Activated T-cell treated with anti-CD3 and anti-CD28 coated beads, Interleukin-2, amount 50 U/mL, for 24 hours (primary cell): ENCODE results near the gene NMNAT2.

Experiments
- DNase-seq: peaks from one replicate; pipeline ENCODE4 v3.0.0-alpha.2; 2020
- H3K27ac Mint-ChIP-seq: 2 replicates; pipeline ENCODE4 v1.8.0; 2020; ENCODE audit warnings: mild to moderate bottlenecking, mixed read lengths
- H3K27me3 Mint-ChIP-seq: 2 replicates; pipeline ENCODE4 v1.8.0; 2020; ENCODE audit warnings: mixed read lengths
- H3K36me3 Mint-ChIP-seq: 2 replicates; pipeline ENCODE4 v1.8.0; 2020; ENCODE audit warnings: low read depth, mixed read lengths
- H3K4me1 Mint-ChIP-seq: 2 replicates; pipeline ENCODE4 v1.8.0; 2020; ENCODE audit warnings: low read depth, mixed read lengths
- H3K4me3 Mint-ChIP-seq: 2 replicates; pipeline ENCODE4 v1.8.0; 2020; ENCODE audit warnings: mild to moderate bottlenecking, moderate library complexity, mixed read lengths
- H3K9me3 Mint-ChIP-seq: 2 replicates; pipeline ENCODE4 v1.8.0; 2020; ENCODE audit warnings: mixed read lengths

Gene NMNAT2

GRCh38 chr1:183365093-183365492 is 53.1 kb downstream of the NMNAT2 start:
- Mint-ChIP-seq H3K4me1 (no peaks in the 10 kb centered on the region), H3K27me3 (peaks cover 22% of the 10 kb centered on the region), H3K36me3 (no peaks in the 10 kb centered on the region), H3K27ac (no peak overlapping the region), H3K9me3 (no peaks in the 10 kb centered on the region), H3K4me3 (no peak overlapping the region)
- DNase-seq = no peak

DNA sequence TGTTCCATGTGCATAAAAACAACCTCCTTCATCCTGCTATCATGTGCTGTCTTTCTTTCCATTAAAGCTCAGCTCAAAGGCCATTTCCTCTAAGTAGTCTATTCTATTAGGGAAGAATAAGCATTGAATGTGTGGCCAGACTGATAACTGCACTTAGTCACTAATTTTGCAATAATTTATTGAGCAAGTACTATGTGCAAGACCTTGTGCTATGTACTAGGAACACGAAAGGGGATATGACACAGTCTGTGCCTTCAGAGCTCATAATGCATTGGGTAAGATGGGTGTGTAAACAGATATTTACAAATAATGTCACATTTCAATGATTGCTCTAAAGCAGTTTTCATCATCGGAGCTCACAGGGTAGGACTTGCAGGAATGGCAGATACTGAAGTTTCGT is 54.2 kb downstream of the NMNAT2 start:
- no peaks in the 10 kb centered on the region for H3K9me3 Mint-ChIP-seq
- no peaks in the 10 kb centered on the region for H3K36me3 Mint-ChIP-seq
- no peaks in the 10 kb centered on the region for H3K4me1 Mint-ChIP-seq
- H3K27ac Mint-ChIP-seq = no peak overlapping the region
- peaks cover 21% of the 10 kb centered on the region for H3K27me3 Mint-ChIP-seq
- DNase-seq = no peak
- no peak overlapping the region for H3K4me3 Mint-ChIP-seq

DNA sequence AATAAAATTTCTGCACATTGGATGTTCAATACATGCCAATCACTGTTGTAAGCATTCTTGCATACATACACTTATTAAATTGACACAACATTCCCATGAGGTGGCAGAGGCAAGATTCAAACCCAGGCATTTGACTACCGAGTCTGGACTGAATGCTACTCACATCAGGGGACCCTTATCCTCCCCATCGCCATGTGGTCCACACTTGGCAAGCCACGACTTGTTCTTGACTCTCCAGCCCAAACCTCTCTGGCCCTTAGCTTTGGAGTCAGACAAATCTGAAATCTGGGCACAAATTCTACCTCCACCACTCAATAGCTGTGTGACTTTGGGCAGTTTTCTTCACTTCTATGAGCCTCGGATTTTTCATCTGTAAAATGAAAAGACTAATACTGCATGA is 57.1 kb downstream of the NMNAT2 start:
- no peak for DNase-seq
- H3K27ac Mint-ChIP-seq = no peak overlapping the region
- no peak overlapping the region for H3K4me3 Mint-ChIP-seq
- no peaks in the 10 kb centered on the region for H3K9me3 Mint-ChIP-seq
- H3K27me3 Mint-ChIP-seq = peaks cover 17% of the 10 kb centered on the region
- no peaks in the 10 kb centered on the region for H3K4me1 Mint-ChIP-seq
- no peaks in the 10 kb centered on the region for H3K36me3 Mint-ChIP-seq

DNA sequence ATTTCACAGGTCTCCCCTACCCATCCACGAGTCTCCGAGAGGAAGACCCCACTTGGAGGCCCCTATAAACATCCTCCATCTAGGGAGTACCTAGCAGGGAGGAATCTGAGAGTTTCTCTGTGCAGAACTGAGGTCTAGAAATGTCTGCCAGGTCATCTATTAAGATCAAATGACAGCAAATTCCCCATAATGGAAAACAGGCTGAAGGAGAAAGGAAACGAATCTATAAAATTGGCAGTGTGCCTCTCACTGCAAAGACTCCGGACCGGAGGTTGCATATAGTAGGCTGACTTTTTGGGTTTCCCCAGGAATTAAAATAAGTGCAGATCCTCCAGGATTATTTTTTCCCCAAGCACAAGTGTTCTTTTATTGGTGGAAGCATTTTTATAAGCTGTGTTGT is 57.7 kb downstream of the NMNAT2 start:
- Mint-ChIP-seq H3K4me1 (no peaks in the 10 kb centered on the region), H3K9me3 (no peaks in the 10 kb centered on the region), H3K36me3 (no peaks in the 10 kb centered on the region), H3K27me3 (peaks cover 17% of the 10 kb centered on the region), H3K27ac (no peak overlapping the region), H3K4me3 (no peak overlapping the region)
- no peak for DNase-seq

DNA sequence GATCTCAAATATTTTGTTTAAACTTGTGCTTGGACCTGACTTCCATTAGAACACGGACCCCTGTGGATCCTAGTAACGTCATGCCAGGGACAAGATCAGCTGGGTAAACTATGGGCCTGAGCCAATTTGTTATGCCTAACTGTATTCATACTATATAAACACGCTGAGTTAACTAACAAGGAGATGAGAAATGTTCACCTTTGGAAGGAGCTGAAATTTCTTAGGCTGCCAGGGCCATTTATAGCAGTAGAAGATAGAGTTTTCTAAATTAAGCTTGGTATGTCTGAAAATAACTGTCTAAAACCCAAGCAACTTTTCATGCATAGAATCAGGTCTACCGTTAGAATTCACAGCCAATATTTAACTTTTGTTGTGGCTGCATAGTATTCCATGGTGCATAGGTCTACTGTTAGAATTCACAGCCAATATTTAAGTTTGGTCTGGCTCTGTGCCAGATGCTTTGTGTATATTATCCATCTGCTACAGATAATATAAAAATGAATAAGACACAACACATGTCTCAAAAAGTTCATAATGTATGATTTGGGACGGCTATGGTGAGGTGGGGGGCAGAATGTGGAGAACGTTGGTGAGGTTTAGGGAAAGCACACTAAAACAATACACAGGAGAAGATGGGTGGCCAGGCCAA is 61.5 kb downstream of the NMNAT2 start:
- Mint-ChIP-seq H3K4me3 (no peak overlapping the region), H3K4me1 (no peaks in the 10 kb centered on the region), H3K9me3 (no peaks in the 10 kb centered on the region), H3K36me3 (no peaks in the 10 kb centered on the region), H3K27me3 (peaks cover 15% of the 10 kb centered on the region), H3K27ac (no peak overlapping the region)
- DNase-seq = no peak

GRCh38 chr1:183355797-183356196 is 62.4 kb downstream of the NMNAT2 start:
- no peak overlapping the region for H3K4me3 Mint-ChIP-seq
- no peaks in the 10 kb centered on the region for H3K36me3 Mint-ChIP-seq
- no peak for DNase-seq
- H3K4me1 Mint-ChIP-seq = no peaks in the 10 kb centered on the region
- H3K9me3 Mint-ChIP-seq = no peaks in the 10 kb centered on the region
- H3K27me3 Mint-ChIP-seq = peaks cover 15% of the 10 kb centered on the region
- no peak overlapping the region for H3K27ac Mint-ChIP-seq

DNA sequence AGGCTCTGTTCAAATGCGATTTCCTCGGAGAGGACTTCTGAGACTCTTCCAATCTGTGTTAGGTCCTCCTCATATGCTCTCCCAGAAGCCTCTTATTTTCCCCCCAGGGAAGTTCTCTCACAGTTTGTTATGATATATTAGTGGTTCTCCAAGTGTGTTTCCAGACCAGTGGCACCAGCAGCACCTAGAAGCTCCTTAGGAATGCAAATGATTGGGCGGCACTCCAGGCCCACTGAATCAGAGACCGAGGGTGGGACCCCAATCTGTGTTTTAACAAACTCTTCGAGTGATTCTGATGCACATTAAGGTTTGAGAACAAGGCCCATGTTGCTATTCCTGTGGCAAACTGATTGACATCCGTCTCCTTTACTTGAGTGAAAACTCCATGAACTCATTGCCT is 63.0 kb downstream of the NMNAT2 start:
- Mint-ChIP-seq H3K27ac (no peak overlapping the region), H3K4me1 (no peaks in the 10 kb centered on the region), H3K36me3 (no peaks in the 10 kb centered on the region), H3K9me3 (no peaks in the 10 kb centered on the region), H3K4me3 (no peak overlapping the region), H3K27me3 (peaks cover 13% of the 10 kb centered on the region)
- no peak for DNase-seq

- DNase-seq = no peak
- no peak overlapping the region for H3K4me3 Mint-ChIP-seq
- no peaks in the 10 kb centered on the region for H3K9me3 Mint-ChIP-seq
- H3K4me1 Mint-ChIP-seq = no peaks in the 10 kb centered on the region
- no peaks in the 10 kb centered on the region for H3K36me3 Mint-ChIP-seq
- no peak overlapping the region for H3K27ac Mint-ChIP-seq
- H3K27me3 Mint-ChIP-seq = peaks cover 18% of the 10 kb centered on the region
Measured at GRCh38 chr1:183353597-183353996, 64.6 kb downstream of the NMNAT2 start.

DNA sequence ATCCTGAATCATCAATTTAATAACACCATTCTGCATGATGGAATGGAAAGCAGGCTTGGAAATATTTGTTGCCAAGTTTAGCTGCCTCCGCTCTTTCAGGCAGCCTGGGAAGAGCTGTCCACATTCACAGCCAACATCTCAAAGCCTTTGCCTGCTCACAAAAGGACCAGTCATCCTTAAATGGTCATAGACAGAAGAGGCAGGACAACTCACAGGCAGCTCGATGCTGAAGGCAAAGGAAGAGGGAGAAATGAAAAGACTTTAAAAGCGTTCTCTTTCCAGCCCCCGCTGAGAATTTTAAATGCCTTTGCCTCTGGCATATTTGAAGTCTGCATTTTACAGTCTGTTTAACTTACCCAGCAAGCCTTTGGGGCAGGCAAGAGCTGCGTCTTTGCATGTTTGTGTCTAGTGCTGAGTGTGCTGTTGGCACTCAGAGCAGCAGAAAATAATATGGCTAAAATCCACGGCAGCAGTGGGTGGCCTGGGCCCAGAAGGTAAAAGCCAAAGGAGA is 68.9 kb downstream of the NMNAT2 start:
- H3K27ac Mint-ChIP-seq = no peak overlapping the region
- peaks cover 13% of the 10 kb centered on the region for H3K27me3 Mint-ChIP-seq
- H3K4me1 Mint-ChIP-seq = no peaks in the 10 kb centered on the region
- no peak for DNase-seq
- H3K9me3 Mint-ChIP-seq = no peaks in the 10 kb centered on the region
- no peak overlapping the region for H3K4me3 Mint-ChIP-seq
- H3K36me3 Mint-ChIP-seq = no peaks in the 10 kb centered on the region

DNA sequence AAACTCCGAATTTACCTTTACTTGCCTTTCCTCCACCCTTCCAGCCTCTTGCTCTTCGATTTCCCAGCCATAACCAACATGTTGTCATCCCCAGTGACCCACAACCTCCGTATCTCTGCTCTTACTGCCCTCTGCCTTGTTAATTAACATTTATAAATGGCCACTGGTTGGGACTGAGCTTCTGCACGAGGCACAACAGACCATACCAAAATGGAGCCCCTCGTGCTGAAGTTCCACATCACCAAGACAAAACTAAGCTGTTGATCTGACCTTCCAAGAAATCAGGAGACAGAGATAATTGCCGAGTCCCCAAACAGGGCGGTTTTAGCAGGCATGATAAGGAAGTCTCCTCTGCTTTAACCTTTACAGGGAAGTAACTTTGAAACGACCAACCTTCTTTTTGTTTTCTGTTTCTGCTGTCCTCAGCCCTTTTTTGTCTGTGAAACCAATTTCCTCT is 71.9 kb downstream of the NMNAT2 start:
- H3K9me3 Mint-ChIP-seq = no peaks in the 10 kb centered on the region
- H3K4me3 Mint-ChIP-seq = no peak overlapping the region
- DNase-seq = no peak
- peaks cover 13% of the 10 kb centered on the region for H3K27me3 Mint-ChIP-seq
- no peak overlapping the region for H3K27ac Mint-ChIP-seq
- no peaks in the 10 kb centered on the region for H3K36me3 Mint-ChIP-seq
- no peaks in the 10 kb centered on the region for H3K4me1 Mint-ChIP-seq

- Mint-ChIP-seq H3K4me1 (no peaks in the 10 kb centered on the region), H3K36me3 (no peaks in the 10 kb centered on the region), H3K27ac (no peak overlapping the region), H3K9me3 (no peaks in the 10 kb centered on the region), H3K27me3 (peaks cover 10% of the 10 kb centered on the region), H3K4me3 (no peak overlapping the region)
- DNase-seq = no peak
Measured at GRCh38 chr1:183339556-183340167, 78.5 kb downstream of the NMNAT2 start.

DNA sequence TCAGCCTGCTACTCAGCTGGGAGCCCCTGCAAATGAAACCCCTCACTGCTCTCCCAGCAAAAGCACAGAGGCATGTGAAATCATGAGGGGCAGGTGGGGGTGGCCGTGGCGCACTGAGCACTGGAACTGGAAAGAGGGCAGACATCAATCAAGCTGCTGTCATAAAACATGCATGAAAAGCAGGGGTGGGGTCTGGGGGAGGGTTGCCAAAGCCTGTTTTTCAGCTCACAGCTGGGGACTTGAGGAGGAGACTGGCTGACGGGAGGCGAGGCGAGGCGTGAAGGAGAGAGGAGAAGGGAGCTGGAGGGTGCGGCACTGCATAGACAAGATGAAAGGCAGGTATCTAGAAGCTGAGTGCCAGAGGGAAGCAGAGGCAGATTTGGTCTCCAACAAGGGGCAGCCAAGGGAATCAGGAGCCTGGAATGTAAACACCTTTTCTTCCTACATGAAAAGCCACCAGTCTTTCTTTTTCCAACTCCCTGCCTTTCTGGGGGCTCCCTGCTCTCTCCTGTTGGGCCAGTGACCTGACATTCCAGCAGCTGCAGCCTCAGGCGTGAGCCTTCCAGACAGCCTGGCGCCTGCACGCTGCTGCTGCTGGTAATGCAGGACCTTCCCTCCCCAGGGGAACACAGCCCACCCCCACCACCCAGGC is 87.0 kb downstream of the NMNAT2 start:
- DNase-seq = no peak
- no peak overlapping the region for H3K4me3 Mint-ChIP-seq
- no peaks in the 10 kb centered on the region for H3K36me3 Mint-ChIP-seq
- H3K27me3 Mint-ChIP-seq = peaks cover 54% of the 10 kb centered on the region
- H3K27ac Mint-ChIP-seq = no peak overlapping the region
- H3K9me3 Mint-ChIP-seq = no peaks in the 10 kb centered on the region
- H3K4me1 Mint-ChIP-seq = no peaks in the 10 kb centered on the region

DNA sequence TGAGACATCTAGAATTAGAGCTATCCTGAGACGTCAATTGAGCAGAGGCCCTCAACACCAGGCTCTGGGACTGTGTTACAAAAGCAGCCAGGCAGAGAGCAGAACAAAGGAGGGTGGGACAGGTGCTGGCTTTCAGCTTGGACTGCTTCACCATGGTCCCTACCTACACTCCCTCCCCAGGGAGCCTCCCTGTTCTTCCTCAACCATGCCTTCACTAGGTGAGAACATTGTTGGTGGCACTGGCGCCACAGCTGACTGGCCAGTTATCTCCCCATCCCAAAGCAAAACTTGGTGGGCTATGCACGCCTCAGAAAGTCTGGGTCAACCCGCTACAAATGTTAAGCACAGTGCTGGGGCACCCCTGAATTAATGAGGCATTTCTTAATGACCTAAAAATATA is 87.8 kb downstream of the NMNAT2 start:
- Mint-ChIP-seq H3K4me1 (no peaks in the 10 kb centered on the region), H3K9me3 (no peaks in the 10 kb centered on the region), H3K27me3 (peaks cover 52% of the 10 kb centered on the region), H3K36me3 (no peaks in the 10 kb centered on the region), H3K4me3 (no peak overlapping the region), H3K27ac (no peak overlapping the region)
- no peak for DNase-seq

DNA sequence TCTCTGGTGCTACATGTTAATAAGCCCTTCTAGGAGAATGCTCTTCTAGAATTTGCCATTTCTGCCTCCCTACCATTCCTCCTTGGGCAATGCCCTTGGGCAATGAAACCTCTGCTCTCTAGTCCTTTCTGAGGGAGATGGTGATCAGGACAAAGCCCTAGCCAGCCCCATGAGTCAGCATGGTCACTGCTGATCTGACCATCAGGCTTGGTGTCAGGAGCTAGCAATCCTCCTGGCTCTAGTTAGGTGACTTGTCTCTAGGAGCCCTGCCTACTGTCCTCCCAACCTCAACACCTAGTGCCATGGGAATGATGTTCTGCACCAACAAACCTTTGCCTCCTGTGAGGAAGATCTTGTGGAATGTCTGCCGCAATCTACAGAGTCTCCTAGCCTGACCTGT is 89.8 kb downstream of the NMNAT2 start:
- no peaks in the 10 kb centered on the region for H3K36me3 Mint-ChIP-seq
- no peak overlapping the region for H3K27ac Mint-ChIP-seq
- no peaks in the 10 kb centered on the region for H3K4me1 Mint-ChIP-seq
- peaks cover 39% of the 10 kb centered on the region for H3K27me3 Mint-ChIP-seq
- H3K9me3 Mint-ChIP-seq = no peaks in the 10 kb centered on the region
- DNase-seq = no peak
- no peak overlapping the region for H3K4me3 Mint-ChIP-seq
